ENCODE data around the gene POMC.

Gene POMC

DNA sequence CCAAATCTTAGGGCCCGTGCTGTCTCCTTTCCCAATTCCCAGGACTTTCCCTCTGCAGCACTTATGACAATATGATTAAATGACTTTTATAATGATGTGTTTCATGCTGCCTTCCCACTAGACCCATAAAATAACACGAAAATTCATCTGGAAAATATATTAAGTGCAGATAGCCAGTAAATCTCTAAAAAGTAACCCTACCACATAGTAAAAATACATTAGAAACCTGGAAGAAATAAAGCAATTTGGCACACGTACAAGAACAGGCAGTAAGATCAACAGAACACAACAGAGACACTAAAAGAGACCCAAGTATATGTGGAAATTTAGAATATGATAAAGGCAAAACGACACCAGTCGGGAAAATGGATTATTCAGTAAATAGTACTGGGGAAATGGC lies 30.2 kb upstream of the POMC start:
- Histone ChIP-seq H3K27ac (ENCODE audit: low read depth, low read length) (no peak overlapping the region), H3K36me3 (ENCODE audit: low read length) (no peaks in the 10 kb centered on the region), H3K9ac (ENCODE audit: low read length) (no peak overlapping the region), H3K79me2 (ENCODE audit: insufficient read depth, low read length) (no peaks in the 10 kb centered on the region), H3K4me3 (ENCODE audit: insufficient read depth, low read length, poor library complexity, severe bottlenecking) (no peak overlapping the region), H4K20me1 (ENCODE audit: low read depth, low read length) (no peaks in the 10 kb centered on the region), H3K27me3 (ENCODE audit: low read length) (no peaks in the 10 kb centered on the region), H2AFZ (ENCODE audit: low read depth, low read length, severe bottlenecking) (no peak overlapping the region), H3K9me2 (replicated peaks; ENCODE audit: insufficient read depth, low read length) (no peaks in the 10 kb centered on the region), H3K4me2 (ENCODE audit: low read depth, low read length, poor library complexity, severe bottlenecking) (no peak overlapping the region), H3F3A (ENCODE audit: insufficient read depth) (no peaks in the 10 kb centered on the region), H3K9me3 (ENCODE audit: insufficient read depth, low read length) (no peaks in the 10 kb centered on the region)
- no peak for TF ChIP-seq EZH2phosphoT487 (conservative IDR thresholded peaks at IDR 0.05; ENCODE audit: low read length)
- TF ChIP-seq, protein P1, sequence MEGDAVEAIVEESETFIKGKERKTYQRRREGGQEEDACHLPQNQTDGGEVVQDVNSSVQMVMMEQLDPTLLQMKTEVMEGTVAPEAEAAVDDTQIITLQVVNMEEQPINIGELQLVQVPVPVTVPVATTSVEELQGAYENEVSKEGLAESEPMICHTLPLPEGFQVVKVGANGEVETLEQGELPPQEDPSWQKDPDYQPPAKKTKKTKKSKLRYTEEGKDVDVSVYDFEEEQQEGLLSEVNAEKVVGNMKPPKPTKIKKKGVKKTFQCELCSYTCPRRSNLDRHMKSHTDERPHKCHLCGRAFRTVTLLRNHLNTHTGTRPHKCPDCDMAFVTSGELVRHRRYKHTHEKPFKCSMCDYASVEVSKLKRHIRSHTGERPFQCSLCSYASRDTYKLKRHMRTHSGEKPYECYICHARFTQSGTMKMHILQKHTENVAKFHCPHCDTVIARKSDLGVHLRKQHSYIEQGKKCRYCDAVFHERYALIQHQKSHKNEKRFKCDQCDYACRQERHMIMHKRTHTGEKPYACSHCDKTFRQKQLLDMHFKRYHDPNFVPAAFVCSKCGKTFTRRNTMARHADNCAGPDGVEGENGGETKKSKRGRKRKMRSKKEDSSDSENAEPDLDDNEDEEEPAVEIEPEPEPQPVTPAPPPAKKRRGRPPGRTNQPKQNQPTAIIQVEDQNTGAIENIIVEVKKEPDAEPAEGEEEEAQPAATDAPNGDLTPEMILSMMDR (IDR thresholded peaks at IDR 0.05; ENCODE audit: insufficient read depth, low read length, poor library complexity, severe bottlenecking): no peak

DNA sequence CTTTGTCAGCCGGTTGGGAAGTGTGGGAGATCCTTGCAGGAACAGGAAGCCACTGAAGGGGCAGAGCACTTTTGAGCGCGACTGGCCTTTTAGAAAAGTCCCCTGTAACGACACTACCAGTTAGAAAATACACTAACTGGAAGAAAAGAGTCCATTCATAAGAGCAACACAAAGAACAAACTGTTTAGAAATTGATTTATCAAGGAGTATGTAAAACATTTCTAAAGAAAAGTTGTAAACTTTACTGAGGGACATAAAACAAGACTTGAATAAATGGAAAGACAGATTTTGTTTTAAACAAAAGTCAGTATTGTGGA lies 29.8 kb upstream of the POMC start:
- Histone ChIP-seq H3K9me2 (replicated peaks; ENCODE audit: insufficient read depth, low read length) (no peaks in the 10 kb centered on the region), H3K27me3 (ENCODE audit: low read length) (no peaks in the 10 kb centered on the region), H3K9me3 (ENCODE audit: insufficient read depth, low read length) (no peaks in the 10 kb centered on the region), H3K4me3 (ENCODE audit: insufficient read depth, low read length, poor library complexity, severe bottlenecking) (no peak overlapping the region), H3K4me2 (ENCODE audit: low read depth, low read length, poor library complexity, severe bottlenecking) (no peak overlapping the region), H3K9ac (ENCODE audit: low read length) (no peak overlapping the region), H3K27ac (ENCODE audit: low read depth, low read length) (no peak overlapping the region), H3K36me3 (ENCODE audit: low read length) (no peaks in the 10 kb centered on the region), H4K20me1 (ENCODE audit: low read depth, low read length) (no peaks in the 10 kb centered on the region), H3F3A (ENCODE audit: insufficient read depth) (no peaks in the 10 kb centered on the region), H3K79me2 (ENCODE audit: insufficient read depth, low read length) (no peaks in the 10 kb centered on the region), H2AFZ (ENCODE audit: low read depth, low read length, severe bottlenecking) (no peak overlapping the region)
- TF ChIP-seq EZH2phosphoT487 (conservative IDR thresholded peaks at IDR 0.05; ENCODE audit: low read length): no peak
- TF ChIP-seq, protein P1 (IDR thresholded peaks at IDR 0.05; ENCODE audit: insufficient read depth, low read length, poor library complexity, severe bottlenecking): no peak

DNA sequence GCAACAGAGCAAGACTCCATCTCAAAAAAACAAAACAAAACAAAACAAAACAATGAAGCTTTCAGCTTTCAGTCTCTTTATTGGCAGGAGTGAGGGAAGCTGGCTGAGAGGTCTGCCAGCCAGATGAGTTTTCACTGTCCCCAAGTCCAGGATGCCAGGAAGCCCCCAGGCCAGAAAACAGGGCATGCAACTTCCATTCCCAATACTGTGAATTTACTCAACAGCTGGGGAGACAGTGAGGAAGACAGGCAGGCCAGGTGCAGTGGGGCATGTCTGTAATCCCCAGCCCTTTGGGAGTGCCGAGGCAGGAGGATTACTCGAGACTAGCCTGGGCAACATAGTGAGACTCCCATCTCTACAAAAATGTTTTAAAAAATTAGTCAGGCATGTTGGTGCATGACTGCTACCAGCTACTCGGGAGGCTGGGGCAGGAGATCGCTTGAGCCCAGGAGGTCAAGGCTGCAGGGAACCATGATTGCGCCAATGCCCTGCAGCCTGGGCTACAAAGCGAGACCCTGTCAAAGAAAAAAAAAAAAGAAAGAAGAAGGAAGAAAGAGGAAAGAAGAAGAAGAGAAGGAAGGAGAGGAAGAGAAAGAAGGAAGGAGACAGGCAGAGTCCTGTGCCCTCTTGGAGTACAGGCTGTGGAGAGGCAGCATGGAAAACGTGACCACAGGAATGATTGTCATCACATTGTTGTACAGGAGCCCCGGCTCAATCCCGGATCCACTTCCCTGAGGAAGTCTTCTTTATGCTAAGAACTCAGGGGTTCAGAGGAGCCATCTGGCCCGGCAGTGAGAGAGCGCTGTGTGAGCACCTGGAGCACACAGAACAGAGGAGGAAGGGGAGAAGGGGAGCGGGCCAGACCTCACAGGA lies 29.2 kb upstream of the POMC start:
- no peak for TF ChIP-seq EZH2phosphoT487 (conservative IDR thresholded peaks at IDR 0.05; ENCODE audit: low read length)
- TF ChIP-seq, protein P1 (IDR thresholded peaks at IDR 0.05; ENCODE audit: insufficient read depth, low read length, poor library complexity, severe bottlenecking): no peak
- H3K36me3 ChIP-seq (ENCODE audit: low read length): no peaks in the 10 kb centered on the region
- H2AFZ ChIP-seq (ENCODE audit: low read depth, low read length, severe bottlenecking): no peak overlapping the region
- H3K27ac ChIP-seq (ENCODE audit: low read depth, low read length): no peak overlapping the region
- no peaks in the 10 kb centered on the region for H3K9me2 ChIP-seq (replicated peaks; ENCODE audit: insufficient read depth, low read length)
- H3K27me3 ChIP-seq (ENCODE audit: low read length): no peaks in the 10 kb centered on the region
- H3F3A ChIP-seq (ENCODE audit: insufficient read depth): no peaks in the 10 kb centered on the region
- H3K9me3 ChIP-seq (ENCODE audit: insufficient read depth, low read length): no peaks in the 10 kb centered on the region
- H3K9ac ChIP-seq (ENCODE audit: low read length): no peak overlapping the region
- no peak overlapping the region for H3K4me2 ChIP-seq (ENCODE audit: low read depth, low read length, poor library complexity, severe bottlenecking)
- no peaks in the 10 kb centered on the region for H4K20me1 ChIP-seq (ENCODE audit: low read depth, low read length)
- no peak overlapping the region for H3K4me3 ChIP-seq (ENCODE audit: insufficient read depth, low read length, poor library complexity, severe bottlenecking)
- no peaks in the 10 kb centered on the region for H3K79me2 ChIP-seq (ENCODE audit: insufficient read depth, low read length)
